ENCODE data around the gene FIG4. TPM values are rescaled to one million over a fixed set of nuclear protein-coding genes. Genes with fewer than 3 reads are reported as not detected.
A peak's percentile ranks its signal among the peaks of the same experiment; 100 is the strongest.
"Not testable (repeated sequence)": the region's sequence is repeated elsewhere in the genome, so short reads cannot be mapped to it uniquely, and the experiment has no call there.

FIG4 gene
- total RNA-seq, 8 experiments from 2014 or later: 5.2 to 25.1 (median 18.7) TPM

GRCh38 chr6:109769213-109769612 lies 78.1 kb downstream of the FIG4 start:
- Histone ChIP-seq H3K4me3 (no peak overlapping the region), H3K27ac (no peak overlapping the region), H3K4me1 (replicated peaks in 1 of 2) (no peaks in the 10 kb centered on the region)
- in situ Hi-C loops (cut with MboI; ENCODE audit: low pct_unique_long_range_greater_than_20kb in 2 of 9, low sequenced_read_pairs in 9 of 9, unreplicated experiment in 9 of 9): no loop called here
- 78 to 100% (median 92%) methylated on average over 1 to 3 of the region's 3 CpGs; no CpG with 5 or more reads in 1 of the 10 experiments for WGBS, 10 experiments
- no peak for ATAC-seq (replicated peaks in 6 of 8)

- no peak overlapping the region for H3K4me3 ChIP-seq
- peak in 1 of 8 experiments; percentile 57 for ATAC-seq (replicated peaks in 6 of 8)
- H3K27ac ChIP-seq: no peak overlapping the region
- in situ Hi-C loops (cut with MboI; ENCODE audit: low pct_unique_long_range_greater_than_20kb in 2 of 9, low sequenced_read_pairs in 9 of 9, unreplicated experiment in 9 of 9): no loop called here
- WGBS, 10 experiments: 0 to 80% (median 67%) methylated on average over 1 to 2 of the region's 2 CpGs; no CpG with 5 or more reads in 5 of the 10 experiments
- H3K4me1 ChIP-seq (replicated peaks in 1 of 2): no peaks in the 10 kb centered on the region
These were observed 79.0 kb downstream of the FIG4 start for GRCh38 chr6:109770047-109770446.

- WGBS, 10 experiments: 50 to 100% (median 91%) methylated on average over 1 to 5 of the region's 5 CpGs; no CpG with 5 or more reads in 2 of the 10 experiments
These were observed 79.7 kb downstream of the FIG4 start for GRCh38 chr6:109770779-109771178.

GRCh38 chr6:109771939-109772755 lies 81.1 kb downstream of the FIG4 start:
- ATAC-seq (replicated peaks in 6 of 8); H3K4me1 ChIP-seq (replicated peaks in 1 of 2); in situ Hi-C loops (cut with MboI; ENCODE audit: low pct_unique_long_range_greater_than_20kb in 2 of 9, low sequenced_read_pairs in 9 of 9, unreplicated experiment in 9 of 9); H3K27ac ChIP-seq; H3K4me3 ChIP-seq: not testable (repeated sequence)
- 20 to 100% (median 78%) methylated on average over 1 to 7 of the region's 7 CpGs; no CpG with 5 or more reads in 2 of the 10 experiments for WGBS, 10 experiments

More at GRCh38 chr6:109770779-109771178, 79.7 kb downstream of the FIG4 start:
- in situ Hi-C loops (cut with MboI; ENCODE audit: low pct_unique_long_range_greater_than_20kb in 2 of 9, low sequenced_read_pairs in 9 of 9, unreplicated experiment in 9 of 9): no loop called here
- Histone ChIP-seq H3K4me1 (replicated peaks in 1 of 2) (no peaks in the 10 kb centered on the region), H3K27ac (no peak overlapping the region), H3K4me3 (no peak overlapping the region)
- ATAC-seq (replicated peaks in 6 of 8): no peak

- WGBS, 10 experiments: 78 to 100% (median 93%) methylated on average over 1 of the region's 1 CpG; no CpG with 5 or more reads in 4 of the 10 experiments
- Histone ChIP-seq H3K4me1 (replicated peaks in 1 of 2) (no peaks in the 10 kb centered on the region), H3K4me3 (no peak overlapping the region), H3K27ac (no peak overlapping the region)
- no peak for ATAC-seq (replicated peaks in 6 of 8)
- in situ Hi-C loops (cut with MboI; ENCODE audit: low pct_unique_long_range_greater_than_20kb in 2 of 9, low sequenced_read_pairs in 9 of 9, unreplicated experiment in 9 of 9): no loop called here
These were observed 81.9 kb downstream of the FIG4 start for GRCh38 chr6:109772883-109773431.

- ATAC-seq (replicated peaks in 6 of 8): no peak
- Histone ChIP-seq H3K4me3 (no peak overlapping the region), H3K4me1 (replicated peaks in 1 of 2) (no peaks in the 10 kb centered on the region), H3K27ac (no peak overlapping the region)
- 100% methylated on average over 1 of the region's 1 CpG; no CpG with 5 or more reads in 6 of the 10 experiments for WGBS, 10 experiments
- in situ Hi-C loops (cut with MboI; ENCODE audit: low pct_unique_long_range_greater_than_20kb in 2 of 9, low sequenced_read_pairs in 9 of 9, unreplicated experiment in 9 of 9): no loop called here
These were observed 89.9 kb downstream of the FIG4 start for GRCh38 chr6:109781001-109781400.

GRCh38 chr6:109782491-109782999 lies 91.4 kb downstream of the FIG4 start:
- Histone ChIP-seq H3K27ac (no peak overlapping the region), H3K4me1 (replicated peaks in 1 of 2) (no peaks in the 10 kb centered on the region), H3K4me3 (no peak overlapping the region)
- in situ Hi-C loops (cut with MboI; ENCODE audit: low pct_unique_long_range_greater_than_20kb in 2 of 9, low sequenced_read_pairs in 9 of 9, unreplicated experiment in 9 of 9): no loop called here
- peak in 1 of 8 experiments; percentile 28 for ATAC-seq (replicated peaks in 6 of 8)
- WGBS, 10 experiments: 4 to 100% (median 80%) methylated on average over 1 to 2 of the region's 2 CpGs; no CpG with 5 or more reads in 1 of the 10 experiments

GRCh38 chr6:109783250-109783986 lies 92.3 kb downstream of the FIG4 start:
- 69 to 89% (median 81%) methylated on average over 2 to 4 of the region's 4 CpGs; no CpG with 5 or more reads in 3 of the 10 experiments for WGBS, 10 experiments
- ATAC-seq (replicated peaks in 6 of 8): peak in 3 of 8 experiments; percentile 77 to 94 (median 92)

GRCh38 chr6:109787312-109787711 lies 96.2 kb downstream of the FIG4 start:
- no peak overlapping the region for H3K27ac ChIP-seq
- WGBS, 10 experiments: 79 to 100% (median 92%) methylated on average over 1 to 2 of the region's 2 CpGs; no CpG with 5 or more reads in 1 of the 10 experiments
- in situ Hi-C loops (cut with MboI; ENCODE audit: low pct_unique_long_range_greater_than_20kb in 2 of 9, low sequenced_read_pairs in 9 of 9, unreplicated experiment in 9 of 9): no loop called here
- peaks cover 0 to 3% of the 10 kb centered on the region in 2 donors for H3K4me1 ChIP-seq (replicated peaks in 1 of 2)
- ATAC-seq (replicated peaks in 6 of 8): no peak
- no peak overlapping the region for H3K4me3 ChIP-seq

More at GRCh38 chr6:109783250-109783986, 92.3 kb downstream of the FIG4 start:
- Histone ChIP-seq H3K4me3 (no peak overlapping the region), H3K27ac (no peak overlapping the region), H3K4me1 (replicated peaks in 1 of 2) (no peaks in the 10 kb centered on the region)
- in situ Hi-C loops (cut with MboI; ENCODE audit: low pct_unique_long_range_greater_than_20kb in 2 of 9, low sequenced_read_pairs in 9 of 9, unreplicated experiment in 9 of 9): no loop called here

GRCh38 chr6:109788687-109789086 lies 97.6 kb downstream of the FIG4 start:
- Histone ChIP-seq H3K4me3 (no peak overlapping the region), H3K4me1 (replicated peaks in 1 of 2) (peaks cover 0 to 7% of the 10 kb centered on the region in 2 donors), H3K27ac (no peak overlapping the region)
- in situ Hi-C loops (cut with MboI; ENCODE audit: low pct_unique_long_range_greater_than_20kb in 2 of 9, low sequenced_read_pairs in 9 of 9, unreplicated experiment in 9 of 9): no loop called here
- 72 to 100% (median 95%) methylated on average over 1 to 3 of the region's 3 CpGs; no CpG with 5 or more reads in 1 of the 10 experiments for WGBS, 10 experiments
- ATAC-seq (replicated peaks in 6 of 8): no peak

- in situ Hi-C loops (cut with MboI; ENCODE audit: low pct_unique_long_range_greater_than_20kb in 2 of 9, low sequenced_read_pairs in 9 of 9, unreplicated experiment in 9 of 9): no loop called here
- ATAC-seq (replicated peaks in 6 of 8): peak in 2 of 8 experiments; percentile 5 to 7
- 0 to 80% (median 34%) methylated on average over 1 of the region's 1 CpG; no CpG with 5 or more reads in 2 of the 10 experiments for WGBS, 10 experiments
- no peak overlapping the region for H3K27ac ChIP-seq
- H3K4me1 ChIP-seq (replicated peaks in 1 of 2): peaks cover 0 to 10% of the 10 kb centered on the region in 2 donors
- no peak overlapping the region for H3K4me3 ChIP-seq
These were observed 99.0 kb downstream of the FIG4 start for GRCh38 chr6:109790131-109790530.

GRCh38 chr6:109791301-109791700 lies 100.2 kb downstream of the FIG4 start:
- in situ Hi-C loops (cut with MboI; ENCODE audit: low pct_unique_long_range_greater_than_20kb in 2 of 9, low sequenced_read_pairs in 9 of 9, unreplicated experiment in 9 of 9): no loop called here

More at GRCh38 chr6:109791301-109791700, 100.2 kb downstream of the FIG4 start:
- H3K27ac ChIP-seq: no peak overlapping the region
- WGBS, 10 experiments: 57 to 100% (median 80%) methylated on average over 1 to 12 of the region's 12 CpGs; no CpG with 5 or more reads in 3 of the 10 experiments
- H3K4me3 ChIP-seq: no peak overlapping the region
- H3K4me1 ChIP-seq (replicated peaks in 1 of 2): peaks cover 0 to 10% of the 10 kb centered on the region in 2 donors
- peak in 4 of 8 experiments; percentile 21 to 48 (median 44) for ATAC-seq (replicated peaks in 6 of 8)

All from motor neuron (in vitro differentiated cells).